ENCODE data around the gene CCDC182.

Gene CCDC182

DNA sequence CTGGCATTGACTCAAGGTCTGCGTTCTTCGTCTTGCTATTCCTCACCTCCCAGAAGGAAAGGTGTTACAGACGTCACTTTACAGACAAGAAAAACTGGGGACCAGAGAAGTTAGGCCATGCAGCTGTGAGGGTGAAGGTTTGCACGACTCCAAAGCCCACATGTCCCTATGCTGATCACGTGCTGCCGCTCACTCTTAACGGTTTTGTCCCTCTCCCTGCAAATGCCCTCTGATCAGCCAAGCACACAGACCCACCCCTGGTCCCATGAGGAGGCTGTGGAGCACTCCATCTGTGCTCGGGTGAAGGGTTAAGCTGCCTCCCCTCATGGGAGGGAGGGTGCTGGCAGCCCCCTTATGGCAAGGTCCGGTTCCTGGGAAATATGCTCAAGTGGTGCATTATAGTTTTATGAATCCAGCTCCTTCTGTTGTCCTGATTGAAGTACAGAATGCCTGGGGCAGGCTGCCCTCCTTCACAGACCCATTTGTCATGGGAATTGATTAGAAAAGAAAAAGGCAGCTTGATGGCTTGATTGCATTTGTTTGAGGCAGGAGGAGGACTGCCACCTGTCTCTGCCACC is 18.8 kb downstream of the CCDC182 start:
- DNase-seq = no peak

DNA sequence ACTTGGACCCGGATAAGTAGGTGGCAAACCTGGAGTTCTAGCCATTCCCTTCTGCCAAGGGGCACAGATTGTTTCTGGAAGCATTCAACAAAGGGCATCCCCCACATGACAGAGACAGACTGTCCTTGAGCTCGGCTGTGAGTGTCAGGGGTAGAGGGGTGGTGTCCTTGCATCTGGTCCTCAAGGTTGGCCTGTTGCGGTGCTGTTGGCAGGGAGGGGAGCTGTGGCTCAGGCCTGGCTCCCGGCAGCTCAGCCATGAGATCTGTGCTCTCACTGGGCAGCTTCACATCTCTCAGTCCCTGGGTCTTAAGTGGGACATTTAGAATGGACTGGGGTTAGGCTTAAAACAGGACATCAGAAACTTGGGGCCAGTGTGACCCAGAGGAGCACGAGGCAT is 20.4 kb downstream of the CCDC182 start:
- no peak for DNase-seq

DNA sequence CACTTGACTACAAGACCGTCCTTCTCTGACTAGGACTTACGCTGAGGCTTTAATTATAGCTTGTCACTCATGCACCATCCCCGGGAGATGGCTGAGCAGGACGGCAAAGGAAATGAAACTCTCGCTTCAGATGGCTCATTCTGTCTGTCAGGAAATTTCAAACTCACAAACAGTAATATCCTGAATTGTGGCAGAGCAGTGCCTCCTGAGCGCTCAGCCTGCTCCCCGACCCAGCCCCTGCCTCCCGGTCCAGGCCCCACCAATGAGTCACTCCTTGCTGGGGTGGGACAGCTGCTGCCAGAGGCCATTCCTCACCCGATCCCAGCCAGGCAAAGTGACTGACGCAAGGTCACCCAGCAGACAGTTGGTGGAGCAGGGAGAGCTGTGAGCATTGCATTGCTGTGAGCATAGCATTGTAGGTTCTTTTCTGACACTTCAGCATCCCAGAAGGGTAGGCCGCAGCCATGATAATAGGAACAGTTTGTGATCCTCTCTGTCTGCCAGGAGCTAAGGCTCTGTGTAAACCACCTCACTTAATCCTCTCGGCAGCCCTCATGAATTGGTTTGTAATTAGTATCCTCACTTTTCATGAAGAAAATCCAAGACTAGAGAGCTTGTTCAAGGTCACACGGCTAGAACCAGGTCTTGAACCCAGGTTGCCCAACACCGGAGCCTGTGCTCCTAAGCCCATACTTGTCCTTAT is 20.9 kb downstream of the CCDC182 start:
- DNase-seq = no peak

DNA sequence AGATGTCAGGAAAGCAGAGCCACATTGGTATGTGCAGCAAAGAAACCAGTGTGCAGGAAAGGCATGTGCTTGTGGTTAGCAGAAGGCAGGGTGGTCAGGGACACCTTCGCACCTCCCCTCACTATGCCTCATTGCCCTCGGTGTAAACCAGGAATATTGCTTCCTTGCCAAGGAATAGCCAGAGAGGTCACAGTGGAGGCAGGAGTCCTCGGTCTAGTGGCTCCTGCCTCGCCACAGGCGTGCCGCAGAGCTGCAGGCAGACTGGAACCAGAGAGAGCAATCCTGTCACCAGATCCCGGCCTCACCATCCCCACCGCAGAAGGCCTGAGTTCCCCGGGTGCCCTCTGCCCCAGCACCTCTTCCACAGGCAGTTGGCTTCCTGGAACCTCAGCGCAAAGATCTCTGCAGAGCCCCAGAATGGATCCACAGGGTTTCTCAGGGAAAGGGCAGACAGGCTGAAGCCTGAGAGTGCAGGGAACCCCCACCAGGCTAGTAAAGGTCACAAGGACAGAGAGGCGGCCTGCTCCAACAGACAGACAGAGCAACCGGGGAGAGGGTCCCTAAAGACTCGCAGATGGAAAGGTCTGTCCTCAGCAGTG is 21.6 kb downstream of the CCDC182 start:
- no peak for DNase-seq

DNA sequence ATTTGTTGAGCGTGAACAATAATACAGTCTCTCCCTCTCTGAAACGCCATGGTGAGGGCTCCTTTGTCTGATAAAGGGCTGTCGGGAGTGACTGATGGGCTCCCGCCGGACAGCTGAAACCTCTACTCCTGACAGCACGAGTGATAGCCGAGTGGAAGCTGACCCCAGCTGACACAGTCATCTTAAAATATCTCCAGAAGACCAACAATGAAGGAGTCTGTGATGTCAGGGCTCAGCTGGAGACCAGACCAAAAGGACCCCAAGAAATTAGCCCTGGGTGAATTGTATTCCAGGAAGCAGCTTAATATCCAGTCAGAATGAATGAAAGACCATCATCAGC is 22.4 kb downstream of the CCDC182 start:
- DNase-seq = no peak

DNA sequence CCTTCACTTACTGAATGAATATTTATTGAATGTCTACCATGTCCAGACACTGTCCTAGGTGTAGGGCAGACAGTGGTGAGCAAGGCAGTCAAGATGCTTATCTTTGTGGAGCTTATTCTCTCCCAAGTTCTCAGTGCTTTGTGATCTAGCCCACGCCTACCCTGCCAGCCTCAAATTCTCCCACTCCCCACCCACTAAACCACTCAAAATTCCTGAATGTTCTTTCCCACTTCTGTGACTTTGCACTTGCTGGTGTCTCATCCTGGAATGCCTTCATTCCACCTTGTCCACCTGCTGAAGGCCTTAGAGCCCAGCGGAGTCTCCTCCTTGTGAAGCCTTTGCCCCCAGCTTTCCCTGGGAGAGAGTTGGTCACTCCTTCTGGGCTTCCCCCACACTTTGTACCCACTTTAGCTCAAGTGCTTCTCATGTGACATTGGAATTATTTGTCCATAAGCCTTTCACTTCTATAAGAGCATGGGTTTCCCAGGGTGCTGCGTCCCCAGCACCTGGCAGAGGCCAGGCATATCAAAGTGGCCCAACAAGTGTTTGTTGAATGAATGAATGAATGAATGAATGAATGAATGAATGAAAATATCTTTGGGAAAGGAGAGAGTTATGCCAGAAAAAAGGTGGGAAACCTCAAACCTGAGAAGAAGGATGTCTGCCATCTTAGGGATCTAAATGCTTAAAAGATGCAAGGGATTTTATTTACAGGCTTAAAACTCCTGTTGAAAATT is 23.0 kb downstream of the CCDC182 start:
- no peak for DNase-seq

DNA sequence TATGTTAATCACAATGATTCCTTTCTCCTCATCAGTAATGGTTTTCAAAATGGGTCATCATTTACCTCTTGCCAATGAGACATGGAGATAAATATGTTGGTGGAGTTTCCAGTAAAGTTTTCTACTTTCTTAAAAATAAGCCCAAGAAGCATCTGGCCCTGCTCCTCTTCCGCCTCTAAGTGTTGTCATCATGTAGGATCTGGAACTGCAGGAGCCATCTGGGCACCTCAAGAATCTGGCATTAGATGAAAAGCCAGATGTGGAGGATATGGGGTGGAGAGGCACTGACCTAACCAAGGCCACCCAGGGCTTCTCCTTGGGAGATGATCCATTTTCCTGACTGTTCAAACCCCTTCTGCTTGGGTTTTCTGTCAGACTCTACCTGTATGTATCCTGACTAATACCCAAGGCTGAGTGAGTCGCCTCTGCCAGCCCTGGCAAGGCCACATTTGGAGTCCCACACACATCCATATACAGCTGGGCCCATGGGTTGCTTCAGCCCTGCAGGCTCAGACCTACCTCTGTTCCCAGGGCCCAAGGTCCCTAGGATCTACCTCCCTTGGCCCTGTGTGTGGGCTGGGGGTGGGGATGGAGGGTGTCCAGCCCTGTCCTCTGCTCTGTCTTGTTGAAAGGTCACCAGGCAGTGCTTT is 24.6 kb downstream of the CCDC182 start:
- DNase-seq = no peak

DNA sequence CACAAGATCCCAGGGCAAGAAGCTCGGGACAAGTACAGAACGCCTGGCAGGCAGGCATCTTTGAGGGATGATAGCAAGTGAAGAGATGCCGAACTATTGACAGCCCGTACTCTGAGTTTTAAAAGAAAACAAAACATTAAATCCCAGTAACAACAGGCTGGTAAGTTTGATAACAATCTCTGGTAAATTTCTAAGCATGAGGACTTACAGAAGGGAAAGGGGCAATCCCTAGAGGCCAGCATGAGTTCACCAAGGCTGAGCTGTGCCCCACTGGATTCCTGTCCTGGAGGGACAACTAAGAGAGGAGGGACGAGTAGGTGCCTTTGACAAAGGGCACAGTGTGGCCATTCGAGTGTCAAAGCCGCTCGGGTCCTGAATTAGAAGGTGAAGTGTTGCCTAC is 26.2 kb downstream of the CCDC182 start:
- DNase-seq = no peak

DNA sequence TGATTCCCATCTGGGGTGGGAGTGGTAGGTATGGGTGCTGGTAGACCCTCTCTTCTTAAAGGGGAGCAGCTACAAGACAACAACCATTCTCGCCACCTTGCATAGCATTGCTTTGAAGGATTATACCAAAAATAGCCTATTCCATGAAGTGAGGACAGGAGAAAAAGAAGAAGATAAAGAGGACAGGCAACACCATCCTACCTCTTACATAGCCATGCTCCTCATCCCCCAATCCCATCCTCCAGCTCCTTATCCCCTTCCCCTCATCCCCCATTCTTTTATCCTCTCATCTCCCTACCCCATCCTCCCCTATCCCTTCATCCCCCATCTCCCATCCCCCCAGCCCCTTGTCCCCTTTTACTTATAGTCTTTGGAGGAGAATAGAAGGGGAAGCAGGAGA is 29.1 kb downstream of the CCDC182 start:
- DNase-seq = no peak

DNA sequence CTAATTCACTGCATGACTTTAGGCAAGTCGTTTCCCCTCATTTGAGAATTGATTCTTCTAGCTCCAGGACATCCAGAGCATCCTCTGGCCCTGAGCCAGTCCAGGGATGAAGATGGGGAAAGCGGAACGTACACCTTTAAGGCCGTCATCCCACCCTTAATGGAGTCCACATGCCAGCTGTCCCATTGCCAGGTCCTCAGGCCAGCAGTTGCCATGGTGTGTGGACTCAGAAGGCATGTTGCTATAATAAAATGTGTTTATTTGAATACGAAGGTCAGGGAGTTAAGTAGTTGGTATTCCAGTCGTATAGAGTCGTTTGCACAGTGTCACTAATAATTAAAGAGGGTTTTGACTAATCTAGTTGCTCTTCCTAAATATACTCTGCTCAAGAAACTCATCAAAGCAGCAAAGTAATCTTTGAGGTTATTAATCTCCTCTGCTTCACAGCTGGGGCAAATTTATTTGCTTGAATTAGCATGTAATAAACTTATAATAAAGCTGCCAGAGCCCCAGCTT is 30.4 kb downstream of the CCDC182 start:
- no peak for DNase-seq

DNA sequence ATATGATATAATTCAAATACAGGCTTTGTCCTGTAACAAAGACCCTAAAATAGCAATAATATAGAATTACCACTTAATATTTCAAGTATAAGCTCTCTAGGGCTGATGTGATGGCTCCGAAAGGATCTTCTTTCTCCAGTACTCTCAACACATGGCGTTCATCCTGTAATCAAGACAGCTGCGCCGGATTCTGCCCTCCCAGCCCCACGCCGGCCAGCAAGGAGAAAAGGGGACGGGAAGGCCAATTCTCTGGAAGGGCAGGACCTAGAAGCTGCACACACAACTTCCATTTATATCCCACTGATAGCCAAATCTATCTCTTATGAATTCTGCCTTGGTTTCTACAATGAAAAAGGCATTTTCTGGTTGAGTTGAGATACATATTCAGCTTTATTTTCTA is 32.0 kb downstream of the CCDC182 start:
- no peak for DNase-seq

DNA sequence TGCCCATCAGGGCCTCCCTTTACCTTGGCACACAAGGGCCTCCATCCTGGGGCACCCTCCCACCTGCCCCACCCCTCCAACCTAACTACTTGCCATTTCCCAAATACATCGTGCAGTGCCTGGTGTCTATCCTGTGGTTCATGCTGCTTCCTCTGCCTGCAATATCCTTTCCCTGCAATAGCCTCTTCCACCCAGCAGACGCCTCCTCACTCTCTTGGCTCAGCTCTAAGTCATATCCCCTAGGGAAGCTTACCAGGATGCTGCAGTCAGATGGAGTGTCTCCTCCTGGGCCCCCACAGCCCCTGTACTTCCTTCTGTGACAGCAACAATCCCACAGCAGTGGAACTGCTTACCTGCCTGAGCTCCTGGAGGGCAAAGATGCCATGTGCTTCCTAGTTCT is 36.7 kb downstream of the CCDC182 start:
- no peak for DNase-seq

DNA sequence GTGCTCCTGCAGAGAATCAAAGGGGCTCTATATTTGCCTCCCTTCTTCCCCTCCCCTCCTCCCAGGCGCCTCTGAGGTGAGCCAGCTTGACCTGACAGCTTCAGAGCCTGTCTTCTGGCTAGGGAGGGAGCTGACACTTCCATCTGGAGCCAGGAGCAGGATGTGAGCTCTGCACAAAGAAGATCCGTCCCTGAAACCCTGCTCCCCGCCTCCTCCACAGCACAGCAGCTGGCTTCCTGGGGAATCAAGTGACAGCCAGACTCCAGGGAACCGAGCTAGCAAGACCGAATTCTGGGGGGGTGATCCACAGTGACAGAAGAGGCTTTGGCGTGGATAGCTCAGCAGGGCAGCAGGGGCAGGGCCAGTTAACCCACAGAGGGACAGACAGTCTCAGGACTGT is 37.2 kb downstream of the CCDC182 start:
- no peak for DNase-seq

DNA sequence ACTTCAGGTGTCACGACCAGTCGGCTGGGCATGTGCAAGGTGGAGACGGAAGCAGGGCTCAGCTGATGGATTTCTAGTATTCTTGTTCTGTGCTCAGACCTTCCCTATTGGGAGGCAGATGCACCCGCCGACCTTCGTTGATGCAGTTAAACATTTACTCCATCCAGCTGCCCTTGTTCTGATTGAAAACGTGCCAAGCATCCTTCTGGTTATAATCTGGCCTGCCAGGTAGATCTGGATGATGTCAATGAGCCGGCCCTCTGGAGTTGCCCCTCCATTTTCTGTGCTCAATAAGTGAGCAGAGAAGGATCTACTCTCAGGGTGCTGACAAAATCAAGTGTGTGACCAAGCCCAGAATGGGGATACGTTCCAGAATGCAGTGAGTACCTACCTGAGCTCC is 38.3 kb downstream of the CCDC182 start:
- no peak for DNase-seq

DNA sequence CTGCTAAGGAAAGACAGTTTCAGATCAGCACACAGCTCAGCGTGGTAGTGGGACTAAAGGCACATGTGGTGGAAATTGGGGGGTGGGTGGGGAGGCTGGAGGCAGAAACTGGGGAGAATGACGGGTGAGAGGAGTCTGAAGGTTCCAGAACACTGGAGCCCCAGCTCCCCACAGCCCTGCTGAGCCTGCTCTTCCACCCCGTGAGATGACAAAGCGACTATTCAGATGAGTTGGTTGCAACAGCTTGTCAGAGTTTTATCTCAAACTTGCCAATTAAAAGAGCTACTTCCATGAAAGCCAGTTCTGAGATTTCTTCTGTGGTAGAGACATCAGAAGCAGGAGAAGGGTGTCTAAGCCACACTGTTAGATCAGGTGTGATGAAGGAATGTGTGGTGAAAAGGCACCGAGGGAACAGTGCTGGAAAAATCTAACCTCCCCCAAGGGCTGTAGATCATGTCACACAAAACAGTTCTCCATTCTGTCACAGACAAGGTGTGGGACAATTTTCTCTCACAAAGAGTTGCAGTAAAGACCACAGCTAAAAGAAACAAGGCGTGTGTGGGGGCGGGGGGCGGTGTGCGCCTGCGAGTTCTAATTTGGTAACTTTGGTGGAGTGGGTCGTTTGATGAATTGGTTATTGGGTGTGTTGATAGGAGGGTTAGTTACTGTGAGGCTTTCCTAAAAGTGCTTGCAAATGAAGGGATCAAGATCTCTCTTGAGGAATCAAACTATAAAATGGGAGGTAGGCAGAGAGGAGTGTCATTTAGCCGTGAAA is 39.0 kb downstream of the CCDC182 start:
- no peak for DNase-seq

DNA sequence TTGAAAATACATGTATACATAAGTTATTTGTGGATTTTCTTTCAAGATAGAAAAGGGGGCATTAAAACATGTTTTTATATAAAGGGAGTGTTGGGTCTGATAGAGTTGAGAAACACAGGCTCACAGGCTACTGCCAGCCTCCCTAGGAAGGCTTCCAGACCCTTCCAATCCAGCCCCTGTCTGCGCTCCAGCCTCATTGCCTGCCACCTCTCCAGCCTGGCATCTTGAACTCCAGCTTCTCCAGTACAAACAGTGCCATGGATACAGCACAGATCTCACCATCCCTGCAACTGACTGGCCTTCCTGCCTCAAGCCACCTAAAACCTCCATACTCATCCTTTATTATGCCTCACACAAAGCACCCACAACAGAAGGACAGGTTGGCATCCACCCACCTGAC is 40.7 kb downstream of the CCDC182 start:
- no peak for DNase-seq

DNA sequence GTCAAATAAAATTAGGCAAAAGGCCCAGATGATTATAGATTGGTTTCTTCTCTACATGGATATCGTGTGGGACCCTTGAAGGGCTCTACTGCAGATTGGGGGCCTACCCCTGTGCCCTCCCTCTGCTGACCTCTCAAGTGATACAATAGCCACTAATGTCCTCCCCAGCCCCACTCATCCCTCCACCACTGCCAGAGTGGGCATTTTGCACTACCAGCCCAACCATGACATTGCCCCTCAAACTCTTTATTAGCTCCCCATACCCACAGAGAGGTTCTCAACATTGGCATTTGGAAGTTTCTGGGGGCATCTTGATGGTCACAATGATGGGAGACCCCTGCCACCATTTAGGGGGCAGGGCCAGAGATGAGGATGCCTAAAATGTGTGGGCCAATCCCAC is 41.8 kb downstream of the CCDC182 start:
- no peak for DNase-seq

DNA sequence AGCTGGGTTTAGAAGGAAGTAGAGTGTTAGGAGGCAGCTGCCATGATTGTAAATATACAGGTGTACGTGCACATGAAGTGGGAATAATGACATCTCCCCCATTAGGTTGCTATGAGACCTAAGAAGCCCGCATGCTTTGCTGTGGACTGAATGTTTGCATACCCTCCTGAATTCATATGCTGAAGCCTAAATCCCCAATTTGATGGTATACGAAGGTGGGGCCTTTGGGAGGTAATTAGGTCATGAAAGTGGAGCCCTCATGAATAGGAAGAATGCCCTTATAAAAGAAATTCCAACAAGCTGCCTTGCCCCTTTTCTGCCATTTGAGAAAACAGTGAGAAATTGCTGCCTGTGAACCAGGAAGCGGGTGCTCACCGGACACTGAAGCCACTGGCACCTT is 44.0 kb downstream of the CCDC182 start:
- no peak for DNase-seq

DNA sequence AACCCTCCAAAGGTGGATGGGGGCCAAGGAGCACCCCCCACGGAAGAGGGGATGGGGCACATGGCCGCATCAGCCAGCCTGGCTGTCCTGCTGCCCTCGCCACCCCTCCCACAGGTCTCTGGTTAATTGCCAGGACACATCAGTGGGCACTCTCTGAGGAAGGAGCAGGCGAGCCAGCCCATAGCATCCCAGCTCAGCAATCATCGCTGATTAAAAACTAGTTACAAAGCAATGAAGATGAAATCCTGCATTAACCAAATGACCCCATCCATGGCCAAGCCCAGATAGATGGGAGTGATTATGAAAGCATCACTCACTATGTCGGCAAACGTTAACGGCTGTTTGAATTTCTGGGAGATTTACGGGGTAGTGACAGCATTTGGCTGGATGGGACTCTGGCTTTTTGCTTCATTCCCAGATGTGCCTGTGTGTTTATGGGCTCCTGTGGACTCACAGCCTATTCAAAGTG is 45.3 kb downstream of the CCDC182 start:
- DNase-seq = no peak

DNA sequence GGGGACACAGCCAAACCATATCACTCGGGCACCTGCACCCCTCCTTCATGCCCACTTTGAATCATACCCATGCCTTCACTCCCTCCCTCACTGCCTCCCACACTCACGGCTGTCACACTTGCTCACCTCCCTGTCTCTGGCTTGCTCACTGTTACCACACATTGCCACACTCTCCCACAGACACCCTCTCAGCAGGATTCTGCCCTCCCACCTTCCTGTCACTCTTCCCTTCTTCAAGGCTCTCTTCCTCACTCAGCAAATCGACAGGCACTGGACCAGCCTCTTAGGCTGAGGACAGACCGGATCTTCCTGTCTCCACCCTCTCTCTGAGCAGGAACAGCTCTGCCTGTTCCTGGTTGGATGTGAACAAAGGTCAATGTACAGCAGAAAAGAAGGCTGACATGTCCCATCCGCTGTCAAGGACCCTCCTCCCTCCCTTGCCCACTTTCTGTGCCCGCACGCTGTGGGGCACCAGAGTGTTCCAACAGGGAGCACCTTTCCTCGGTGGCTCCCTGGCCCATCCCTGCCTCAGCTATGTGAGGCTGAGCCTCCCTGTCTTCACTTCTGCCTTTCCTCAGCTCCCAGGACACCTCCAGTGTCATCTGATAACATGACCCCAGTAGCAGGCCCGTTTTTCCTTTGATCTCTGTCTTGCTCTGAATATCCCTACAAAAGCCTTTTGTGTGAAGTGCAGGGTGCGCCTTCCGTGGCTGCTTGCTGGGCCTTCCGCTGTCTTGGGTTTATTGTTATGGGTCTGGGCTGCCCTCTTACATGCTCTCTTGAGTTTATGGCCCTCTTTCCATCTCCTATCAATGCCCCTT is 47.0 kb downstream of the CCDC182 start:
- peak; percentile 52 for DNase-seq

DNA sequence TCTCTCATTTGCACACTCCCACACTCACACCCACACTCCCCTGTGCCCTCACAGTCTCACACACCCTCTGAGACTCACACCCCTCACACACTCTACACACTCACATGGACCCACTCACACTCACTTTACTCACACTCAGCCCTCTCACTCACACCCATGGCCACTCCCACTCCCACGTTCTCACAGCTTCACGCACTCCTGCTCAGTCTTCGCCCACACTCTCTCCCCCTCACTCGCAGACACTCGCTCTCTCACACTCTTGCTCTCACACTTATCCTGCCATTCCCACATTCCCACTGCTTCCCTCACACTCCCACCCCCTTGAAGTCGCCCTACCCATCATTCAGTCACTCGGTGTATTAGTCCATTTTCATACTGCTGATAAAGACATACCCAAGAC is 47.9 kb downstream of the CCDC182 start:
- no peak for DNase-seq

DNA sequence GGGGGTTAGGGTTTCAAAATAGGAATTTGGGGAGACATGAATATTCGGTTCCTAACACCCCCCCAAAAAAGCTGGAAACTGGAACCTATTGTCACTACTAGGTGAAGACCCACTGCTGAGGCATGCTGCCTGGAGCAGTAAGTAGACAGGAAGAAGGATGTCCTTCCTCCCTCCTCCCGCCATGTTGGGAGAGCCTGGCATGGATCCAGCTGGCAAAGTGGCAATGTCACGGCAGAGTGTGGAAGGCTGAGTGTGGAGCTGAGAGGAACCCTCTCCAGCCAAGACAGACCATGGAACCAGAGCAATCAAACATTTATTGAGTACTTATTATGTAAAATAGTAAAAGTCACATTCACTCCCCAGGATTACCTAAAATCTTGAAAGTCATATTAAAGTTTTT is 49.0 kb downstream of the CCDC182 start:
- DNase-seq = no peak
